Activated naive CD4-positive, alpha-beta T cell (primary cell): Measurements from ENCODE around the gene TBX21.
A peak's percentile ranks its signal among the peaks of the same experiment; 100 is the strongest.
"Not testable (repeated sequence)": the region's sequence is repeated elsewhere in the genome, so short reads cannot be mapped to it uniquely, and the experiment has no call there.

Experiments
- DNase-seq, 4 experiments: peaks; one replicate each; lab custom pipeline; 2025; lab: John Stamatoyannopoulos, UW

TBX21 gene

GRCh38 chr17:47732399-47733046 is 513 bp upstream of the TBX21 start:
- DNase-seq = no peak

GRCh38 chr17:47733674-47734410 is 806 bp downstream of the TBX21 start:
- no peak for DNase-seq

GRCh38 chr17:47735139-47735464 is 2.1 kb downstream of the TBX21 start:
- no peak for DNase-seq

- DNase-seq = no peak
Observed at GRCh38 chr17:47735536-47736011, 2.5 kb downstream of the TBX21 start.

- no peak for DNase-seq
Observed at GRCh38 chr17:47736501-47737495, 3.8 kb downstream of the TBX21 start.

GRCh38 chr17:47738178-47738577 is 5.1 kb downstream of the TBX21 start:
- DNase-seq = no peak

GRCh38 chr17:47739150-47739549 is 6.1 kb downstream of the TBX21 start:
- no peak for DNase-seq

- not testable (repeated sequence) for DNase-seq
Observed at GRCh38 chr17:47739945-47740344, 6.9 kb downstream of the TBX21 start.

- DNase-seq = no peak
Observed at GRCh38 chr17:47741109-47741792, 8.2 kb downstream of the TBX21 start.

GRCh38 chr17:47741793-47742145 is 8.7 kb downstream of the TBX21 start:
- DNase-seq = no peak

GRCh38 chr17:47742319-47743181 is 9.5 kb downstream of the TBX21 start:
- DNase-seq = peak in 1 of 4 experiments; percentile 38

GRCh38 chr17:47744168-47745036 is 11.4 kb downstream of the TBX21 start:
- DNase-seq = no peak

- DNase-seq = no peak
Observed at GRCh38 chr17:47745037-47745380, 12.0 kb downstream of the TBX21 start.

GRCh38 chr17:47751471-47751870 is 18.4 kb downstream of the TBX21 start:
- DNase-seq = no peak

GRCh38 chr17:47757386-47757785 is 24.4 kb downstream of the TBX21 start:
- DNase-seq = no peak

- no peak for DNase-seq
Observed at GRCh38 chr17:47760409-47761140, 27.5 kb downstream of the TBX21 start.

GRCh38 chr17:47762728-47763127 is 29.7 kb downstream of the TBX21 start:
- DNase-seq = no peak

GRCh38 chr17:47763913-47764582 is 31.0 kb downstream of the TBX21 start:
- no peak for DNase-seq

- not testable (repeated sequence) for DNase-seq
Observed at GRCh38 chr17:47773649-47774048, 40.6 kb downstream of the TBX21 start.
